Subcutaneous adipose tissue (tissue), 4 donors: ENCODE data around the gene FAM171A1. TPM values are rescaled to one million over a fixed set of nuclear protein-coding genes. Genes with fewer than 3 reads are reported as not detected.

Experiments used
- CTCF ChIP-seq: fragments of 450-650 bp; IDR thresholded peaks from one replicate; pipeline ENCODE4 v1.5.1; 2016; ENCODE audit warnings: low read depth, mild to moderate bottlenecking, control low read depth, antibody characterized with exemption, moderate library complexity
- total RNA-seq, 4 donors: library from RNA; depleted of rRNA; stranded (reverse); fragments of >200 nt; gene quantifications; one replicate each; pipeline ENCODE4 v1.1.0, GENCODE V29; 2016

The FAM171A1 gene
- total RNA-seq, 4 donors from 2014 or later = 9.2 to 23.6 (median 12.2) TPM

DNA sequence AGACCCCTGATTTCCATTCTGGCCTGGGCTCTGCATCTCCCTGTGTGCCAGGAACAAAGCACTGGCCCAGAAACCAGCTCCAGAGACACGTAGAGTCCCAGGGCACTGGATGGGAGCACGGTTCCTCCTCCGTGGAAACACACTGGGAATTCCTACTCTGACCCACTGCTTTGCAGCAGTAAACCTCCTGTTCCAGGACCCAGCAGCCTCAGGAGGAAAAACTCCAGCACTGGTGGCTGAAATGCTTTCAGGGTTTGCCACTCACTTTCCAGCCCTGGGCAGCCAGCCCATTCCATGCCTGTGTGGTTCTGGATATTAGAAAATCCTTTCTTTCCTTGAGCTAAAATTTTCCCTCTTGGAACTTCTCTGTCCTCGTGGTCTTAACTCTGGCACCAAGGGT is 58.0 kb downstream of the FAM171A1 start:
- TF ChIP-seq CTCF = no peak

- TF ChIP-seq CTCF = no peak
Measured at GRCh38 chr10:15311569-15312280, 59.4 kb downstream of the FAM171A1 start.

- no peak for TF ChIP-seq CTCF
Measured at GRCh38 chr10:15310776-15311568, 60.1 kb downstream of the FAM171A1 start.

GRCh38 chr10:15309221-15309620 is 61.9 kb downstream of the FAM171A1 start:
- no peak for TF ChIP-seq CTCF

- no peak for TF ChIP-seq CTCF
Measured at GRCh38 chr10:15306735-15307280, 64.3 kb downstream of the FAM171A1 start.

DNA sequence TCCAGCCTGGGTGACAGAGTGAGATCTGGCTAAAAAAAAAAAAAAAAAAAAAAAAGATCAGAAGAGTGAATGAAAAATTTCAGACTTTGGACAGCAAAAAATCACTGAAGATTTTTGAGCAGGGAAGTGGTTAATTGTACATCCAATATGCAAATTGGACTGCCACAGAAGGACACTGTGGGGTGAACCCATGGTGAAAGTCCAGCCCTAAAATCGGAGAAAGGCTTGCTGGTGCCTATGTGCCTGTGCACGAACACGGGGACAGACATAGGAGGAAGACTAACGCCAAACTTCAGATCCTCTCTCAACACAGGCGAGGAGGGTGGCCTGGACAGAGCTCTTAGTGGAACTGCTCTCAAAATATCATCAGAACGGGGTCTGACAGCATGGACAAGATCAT is 65.5 kb downstream of the FAM171A1 start:
- TF ChIP-seq CTCF = no peak

DNA sequence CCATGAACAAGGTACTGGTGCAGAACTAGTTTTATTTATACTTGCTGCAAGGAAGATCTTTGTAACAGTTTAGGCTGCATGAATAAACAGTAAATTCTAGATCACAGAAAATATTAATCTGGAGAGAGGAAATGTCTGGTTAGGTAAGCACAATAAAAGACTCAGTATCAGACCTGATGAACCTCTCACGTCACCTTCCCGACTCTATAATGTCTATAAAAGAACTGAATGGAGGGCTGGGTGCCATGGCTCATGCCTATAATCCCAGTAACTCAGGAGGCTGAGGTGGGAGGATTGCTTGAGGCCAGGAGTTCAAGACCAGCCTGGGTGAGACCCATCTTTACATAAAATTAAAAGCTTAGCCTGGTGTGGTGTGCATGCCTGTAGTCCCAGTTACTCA is 65.9 kb downstream of the FAM171A1 start:
- TF ChIP-seq CTCF = no peak
